Colon (tissue), 2 donors: ENCODE data around the gene CAMTA1.
"Not testable (repeated sequence)": the region's sequence is repeated elsewhere in the genome, so short reads cannot be mapped to it uniquely, and the experiment has no call there.

ENCODE experiments used
- FAIRE-seq: peaks from 2 replicates; lab custom pipeline; 2012; peaks lifted over from hg19 to GRCh38; lab: Jason Lieb, UNC
- donor health status: control.
- donor health status: control.

CAMTA1 gene

GRCh38 chr1:7783178-7783711 is 998.0 kb downstream of the CAMTA1 start:
- FAIRE-seq: no peak

GRCh38 chr1:7783826-7784491 is 998.7 kb downstream of the CAMTA1 start, which contains the start of gene PER3:
TSS of gene PER3 (plus strand) at chr1:7784291. CDS start at chr1:7784878, 587 bp downstream.
- FAIRE-seq: no peak

GRCh38 chr1:7784492-7785071 is 999.3 kb downstream of the CAMTA1 start:
- no peak for FAIRE-seq

GRCh38 chr1:7785108-7785507 is 999.9 kb downstream of the CAMTA1 start:
- no peak for FAIRE-seq

GRCh38 chr1:7786795-7787194 is 1001.5 kb downstream of the CAMTA1 start:
- no peak for FAIRE-seq

GRCh38 chr1:7789828-7790227 is 1004.6 kb downstream of the CAMTA1 start:
- no peak for FAIRE-seq

- FAIRE-seq: not testable (repeated sequence)
Observed at GRCh38 chr1:7791027-7791426, 1005.8 kb downstream of the CAMTA1 start.

GRCh38 chr1:7795406-7795805 is 1010.2 kb downstream of the CAMTA1 start:
- FAIRE-seq: no peak

GRCh38 chr1:7805460-7805859 is 1020.2 kb downstream of the CAMTA1 start:
- FAIRE-seq: no peak

- FAIRE-seq: no peak
Observed at GRCh38 chr1:7808253-7808844, 1023.1 kb downstream of the CAMTA1 start.

- no peak for FAIRE-seq
Observed at GRCh38 chr1:7809742-7810141, 1024.5 kb downstream of the CAMTA1 start.

- FAIRE-seq: no peak
Observed at GRCh38 chr1:7810395-7810794, 1025.1 kb downstream of the CAMTA1 start.

GRCh38 chr1:7811476-7811875 is 1026.2 kb downstream of the CAMTA1 start:
- no peak for FAIRE-seq

GRCh38 chr1:7813677-7814373 is 1028.6 kb downstream of the CAMTA1 start:
- FAIRE-seq: no peak
